SJCRH30 (cell line): ENCODE data around the gene SNF8. TPM values are rescaled to one million over a fixed set of nuclear protein-coding genes. Genes with fewer than 3 reads are reported as not detected.

ENCODE experiments used
- DNase-seq, 2 experiments: peaks; one replicate each; pipeline ENCODE4 v3.0.0-alpha.2; 2015 to 2020
- H3K27ac ChIP-seq: fragments of 250-450 bp; sonication (Bioruptor Pico); 2 replicates; pipeline ENCODE4 v1.5.1; 2020; ENCODE audit warnings: mild to moderate bottlenecking, moderate library complexity
- H3K27me3 ChIP-seq: fragments of 250-450 bp; sonication (Bioruptor Pico); 2 replicates; pipeline ENCODE4 v1.5.1; 2020; ENCODE audit warnings: mild to moderate bottlenecking, moderate library complexity
- H3K36me3 ChIP-seq: fragments of 250-450 bp; sonication (Bioruptor Pico); 2 replicates; pipeline ENCODE4 v1.5.1; 2020; ENCODE audit warnings: mild to moderate bottlenecking, moderate library complexity
- H3K4me1 ChIP-seq: fragments of 250-450 bp; sonication (Bioruptor Pico); 2 replicates; pipeline ENCODE4 v1.5.1; 2020; ENCODE audit warnings: mild to moderate bottlenecking, moderate library complexity
- H3K4me3 ChIP-seq: fragments of 250-450 bp; sonication (Bioruptor Pico); 2 replicates; pipeline ENCODE4 v1.5.1; 2020; ENCODE audit warnings: mild to moderate bottlenecking, moderate library complexity
- H3K9me3 ChIP-seq: fragments of 250-450 bp; sonication (Bioruptor Pico); replicated peaks from 2 replicates; pipeline ENCODE4 v1.5.1; 2020; ENCODE audit warnings: mild to moderate bottlenecking, moderate library complexity
- total RNA-seq: library from RNA; depleted of rRNA; stranded (reverse); fragments of >200 nt; shearing (Covaris generic); gene quantifications from 2 replicates; pipeline ENCODE4 v1.2.3, GENCODE V29; 2014; rRNA removed

SNF8 gene
- total RNA-seq = 135 and 141 TPM in 2 replicates

- Histone ChIP-seq H3K36me3 (peaks cover 8% of the 10 kb centered on the region; the same call in 1 of the 2 replicates), H3K4me1 (peaks cover 4% of the 10 kb centered on the region; the same call in 1 of the 2 replicates), H3K27ac (peak within 1 kb of the TSS; percentile 67), H3K27me3 (no peaks in the 10 kb centered on the region), H3K9me3 (no peaks in the 10 kb centered on the region), H3K4me3 (peak within 1 kb of the TSS; percentile 78)
- peak; percentile 94 for DNase-seq
Measured at GRCh38 chr17:48944515-48945260, at the start of gene SNF8. TSS of gene SNF8 (minus strand) at chr17:48944842. CDS start at chr17:48944734, 108 bp downstream.

- Histone ChIP-seq H3K36me3 (no peaks in the 10 kb centered on the region; the same call in 1 of the 2 replicates), H3K9me3 (no peaks in the 10 kb centered on the region), H3K4me3 (no peak overlapping the region), H3K27me3 (no peaks in the 10 kb centered on the region), H3K4me1 (peaks cover 11% of the 10 kb centered on the region; the same call in 1 of the 2 replicates), H3K27ac (no peak overlapping the region; the same call in 1 of the 2 replicates)
- DNase-seq = no peak
Measured at GRCh38 chr17:48993951-48994350, 49.3 kb upstream of the SNF8 start.

- Histone ChIP-seq H3K9me3 (no peaks in the 10 kb centered on the region), H3K27ac (no peak overlapping the region), H3K4me3 (no peak overlapping the region), H3K27me3 (no peaks in the 10 kb centered on the region), H3K4me1 (peaks cover 11% of the 10 kb centered on the region; the same call in 1 of the 2 replicates), H3K36me3 (no peaks in the 10 kb centered on the region; the same call in 1 of the 2 replicates)
- DNase-seq = no peak
Measured at GRCh38 chr17:48993305-48993704, 48.7 kb upstream of the SNF8 start.

- Histone ChIP-seq H3K27me3 (peaks cover 4% of the 10 kb centered on the region; the same call in 1 of the 2 replicates), H3K36me3 (no peaks in the 10 kb centered on the region), H3K9me3 (no peaks in the 10 kb centered on the region), H3K4me1 (peaks cover 11% of the 10 kb centered on the region; the same call in 1 of the 2 replicates), H3K4me3 (no peak overlapping the region), H3K27ac (0 out of 2 replicates have a peak overlapping the region, but pooled peaks have one; percentile 0)
- no peak for DNase-seq
Measured at GRCh38 chr17:48992444-48992843, 47.8 kb upstream of the SNF8 start.

- H3K27ac ChIP-seq = no peak overlapping the region
- H3K27me3 ChIP-seq = peaks cover 7% of the 10 kb centered on the region; the same call in 1 of the 2 replicates
- no peaks in the 10 kb centered on the region for H3K9me3 ChIP-seq
- no peak for DNase-seq
- peaks cover 11% of the 10 kb centered on the region; the same call in 1 of the 2 replicates for H3K4me1 ChIP-seq
- H3K36me3 ChIP-seq = no peaks in the 10 kb centered on the region
- no peak overlapping the region for H3K4me3 ChIP-seq
Measured at GRCh38 chr17:48990882-48991357, 46.3 kb upstream of the SNF8 start.

GRCh38 chr17:48989100-48989499, 44.5 kb upstream of the SNF8 start:
- Histone ChIP-seq H3K27ac (no peak overlapping the region), H3K36me3 (no peaks in the 10 kb centered on the region), H3K4me3 (no peak overlapping the region), H3K4me1 (0 out of 2 replicates have a peak, but pooled peaks cover 5% of the 10 kb centered on the region), H3K27me3 (peaks cover 7% of the 10 kb centered on the region; the same call in 1 of the 2 replicates), H3K9me3 (no peaks in the 10 kb centered on the region)
- no peak for DNase-seq

- Histone ChIP-seq H3K27me3 (peaks cover 7% of the 10 kb centered on the region; the same call in 1 of the 2 replicates), H3K36me3 (no peaks in the 10 kb centered on the region), H3K4me3 (no peak overlapping the region), H3K9me3 (peaks cover 5% of the 10 kb centered on the region; the same call in 1 of the 2 replicates), H3K4me1 (0 out of 2 replicates have a peak, but pooled peaks cover under 1% of the 10 kb centered on the region), H3K27ac (no peak overlapping the region)
- no peak for DNase-seq
Measured at GRCh38 chr17:48985436-48986245, 41.0 kb upstream of the SNF8 start.

- Histone ChIP-seq H3K4me3 (no peak overlapping the region), H3K4me1 (no peaks in the 10 kb centered on the region), H3K27ac (no peak overlapping the region), H3K36me3 (no peaks in the 10 kb centered on the region), H3K9me3 (peaks cover 5% of the 10 kb centered on the region; the same call in 1 of the 2 replicates), H3K27me3 (0 out of 2 replicates have a peak, but pooled peaks cover 3% of the 10 kb centered on the region)
- DNase-seq = no peak
Measured at GRCh38 chr17:48981927-48982539, 37.4 kb upstream of the SNF8 start.

- H3K4me3 ChIP-seq = no peak overlapping the region
- H3K36me3 ChIP-seq = no peaks in the 10 kb centered on the region
- no peaks in the 10 kb centered on the region for H3K9me3 ChIP-seq
- no peaks in the 10 kb centered on the region for H3K27me3 ChIP-seq
- H3K4me1 ChIP-seq = peaks cover 40% of the 10 kb centered on the region
- H3K27ac ChIP-seq = no peak overlapping the region
- DNase-seq = no peak
Measured at GRCh38 chr17:48973806-48974205, 29.2 kb upstream of the SNF8 start.

GRCh38 chr17:48972749-48973097, 28.1 kb upstream of the SNF8 start:
- Histone ChIP-seq H3K9me3 (no peaks in the 10 kb centered on the region), H3K27me3 (no peaks in the 10 kb centered on the region), H3K4me1 (peaks cover 40% of the 10 kb centered on the region), H3K4me3 (peak overlapping the region; percentile 9; the same call in 1 of the 2 replicates), H3K36me3 (no peaks in the 10 kb centered on the region), H3K27ac (peak overlapping the region; percentile 63)
- DNase-seq = no peak

- Histone ChIP-seq H3K4me3 (no peak overlapping the region), H3K9me3 (no peaks in the 10 kb centered on the region), H3K4me1 (peaks cover 40% of the 10 kb centered on the region), H3K27me3 (no peaks in the 10 kb centered on the region), H3K27ac (no peak overlapping the region), H3K36me3 (no peaks in the 10 kb centered on the region)
- DNase-seq = no peak
Measured at GRCh38 chr17:48970865-48971687, 26.4 kb upstream of the SNF8 start.

- no peaks in the 10 kb centered on the region for H3K36me3 ChIP-seq
- H3K9me3 ChIP-seq = no peaks in the 10 kb centered on the region
- DNase-seq = peak; percentile 67 to 82
- peaks cover 40% of the 10 kb centered on the region for H3K4me1 ChIP-seq
- H3K4me3 ChIP-seq = no peak overlapping the region
- peak overlapping the region; percentile 23 for H3K27ac ChIP-seq
- H3K27me3 ChIP-seq = no peaks in the 10 kb centered on the region
Measured at GRCh38 chr17:48970224-48970623, 25.6 kb upstream of the SNF8 start.

- H3K4me3 ChIP-seq = peak overlapping the region; percentile 23
- peak overlapping the region; percentile 8; the same call in 1 of the 2 replicates for H3K27ac ChIP-seq
- H3K4me1 ChIP-seq = peaks cover 18% of the 10 kb centered on the region
- DNase-seq = peak; percentile 49 to 58
- no peaks in the 10 kb centered on the region for H3K9me3 ChIP-seq
- no peaks in the 10 kb centered on the region for H3K27me3 ChIP-seq
- no peaks in the 10 kb centered on the region for H3K36me3 ChIP-seq
Measured at GRCh38 chr17:48961516-48962233, 17.0 kb upstream of the SNF8 start.
